ENCODE results near the gene SLC1A3. TPM values are rescaled to one million over a fixed set of nuclear protein-coding genes. Genes with fewer than 3 reads are reported as not detected.

SLC1A3 gene
- total RNA-seq, 1 experiment from 2014 or later, result 6.0 TPM

DNA sequence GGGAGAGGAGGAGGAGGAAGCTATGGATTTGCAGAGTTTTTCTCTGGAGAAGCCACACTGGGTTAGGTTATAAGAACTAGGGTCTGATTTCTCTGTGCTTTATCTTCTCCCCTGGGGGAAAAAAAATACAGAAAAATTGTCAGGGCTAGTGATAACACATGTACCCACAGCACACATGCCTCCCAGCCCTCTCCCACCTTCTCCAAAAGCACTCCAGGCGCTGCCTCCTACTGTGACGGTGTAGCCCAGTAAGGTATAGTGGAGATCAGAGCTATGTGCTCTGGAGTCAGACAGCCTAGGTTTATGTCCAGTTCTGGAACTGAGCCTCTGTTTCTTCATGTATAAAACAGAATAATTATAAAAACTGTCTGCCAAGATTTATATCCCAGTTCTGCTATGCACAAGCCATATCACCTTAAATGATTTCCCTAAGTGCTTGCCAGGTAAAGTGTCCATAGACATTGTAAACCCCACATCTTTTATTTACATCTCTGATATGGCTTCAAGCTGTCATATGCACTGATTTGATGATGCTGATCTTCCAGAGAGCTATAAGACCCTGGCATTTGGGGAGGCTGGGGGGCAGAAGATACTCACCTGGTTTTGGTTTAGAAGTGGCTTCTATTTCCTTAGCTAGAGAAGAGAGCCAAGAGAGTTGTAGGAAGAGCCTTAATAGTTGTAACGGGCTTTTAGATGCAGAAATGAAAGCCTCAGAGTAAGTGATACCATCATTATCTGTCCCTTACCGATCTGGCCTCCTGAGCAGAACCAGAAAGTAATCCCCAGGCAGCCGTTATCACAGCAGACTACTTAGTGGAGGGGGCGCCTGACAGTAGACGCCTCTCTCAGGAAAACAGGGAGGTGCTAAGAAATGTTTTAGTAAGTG, 7.6 kb downstream of the SLC1A3 start:
- Mint-ChIP-seq H3K27ac (ENCODE audit: unreplicated experiment) (no peak overlapping the region), H3K4me3 (ENCODE audit: low read depth, unreplicated experiment) (no peak overlapping the region), H3K9me3 (ENCODE audit: low read depth, unreplicated experiment) (no peaks in the 10 kb centered on the region), H3K36me3 (ENCODE audit: insufficient read depth, unreplicated experiment) (no peaks in the 10 kb centered on the region), H3K27me3 (ENCODE audit: unreplicated experiment) (no peaks in the 10 kb centered on the region), H3K4me1 (ENCODE audit: low read depth, unreplicated experiment) (peaks cover 9% of the 10 kb centered on the region)
- CTCF ChIA-PET, result no interaction called here
- intact Hi-C loops (cut with micrococcal nuclease; ENCODE audit: unreplicated experiment), result no loop called here
- BruUV-seq (replicated peaks), result no TSS peak
- no peak for DNase-seq
- TF ChIP-seq CTCF (IDR thresholded peaks at IDR 0.05; ENCODE audit: unreplicated experiment), result no peak

DNA sequence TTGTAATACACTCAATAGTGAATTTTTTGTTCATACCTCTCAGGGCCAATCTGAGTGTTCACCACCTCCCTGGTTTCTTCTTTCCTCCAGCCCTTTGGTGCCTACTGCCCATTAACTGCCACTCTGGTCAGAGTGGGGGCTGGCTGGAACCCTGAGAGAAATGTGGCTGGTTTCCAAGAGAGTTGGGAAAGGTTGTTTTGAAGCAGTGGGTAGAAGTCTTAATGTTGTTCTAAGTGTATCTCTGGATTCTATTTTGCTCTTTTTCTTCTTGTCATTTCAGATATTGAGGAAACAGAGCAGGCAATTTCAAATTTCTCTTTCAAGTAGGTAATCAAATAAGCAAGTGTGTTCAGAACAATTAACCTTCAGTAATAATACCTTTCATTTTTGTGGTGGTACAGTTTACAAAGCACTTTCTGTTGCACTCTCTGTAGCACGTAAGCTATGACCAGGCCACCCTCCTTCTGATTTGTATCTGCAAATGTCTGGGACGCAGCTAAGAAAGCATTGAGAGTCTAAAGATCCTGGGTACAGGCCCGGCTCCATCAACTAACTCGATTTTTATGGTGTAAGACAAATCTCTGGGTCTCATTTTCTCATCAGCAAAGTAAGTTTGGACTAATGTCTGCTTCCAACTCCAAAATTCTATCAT, 8.4 kb downstream of the SLC1A3 start:
- H3K36me3 Mint-ChIP-seq (ENCODE audit: insufficient read depth, unreplicated experiment), result no peaks in the 10 kb centered on the region

DNA sequence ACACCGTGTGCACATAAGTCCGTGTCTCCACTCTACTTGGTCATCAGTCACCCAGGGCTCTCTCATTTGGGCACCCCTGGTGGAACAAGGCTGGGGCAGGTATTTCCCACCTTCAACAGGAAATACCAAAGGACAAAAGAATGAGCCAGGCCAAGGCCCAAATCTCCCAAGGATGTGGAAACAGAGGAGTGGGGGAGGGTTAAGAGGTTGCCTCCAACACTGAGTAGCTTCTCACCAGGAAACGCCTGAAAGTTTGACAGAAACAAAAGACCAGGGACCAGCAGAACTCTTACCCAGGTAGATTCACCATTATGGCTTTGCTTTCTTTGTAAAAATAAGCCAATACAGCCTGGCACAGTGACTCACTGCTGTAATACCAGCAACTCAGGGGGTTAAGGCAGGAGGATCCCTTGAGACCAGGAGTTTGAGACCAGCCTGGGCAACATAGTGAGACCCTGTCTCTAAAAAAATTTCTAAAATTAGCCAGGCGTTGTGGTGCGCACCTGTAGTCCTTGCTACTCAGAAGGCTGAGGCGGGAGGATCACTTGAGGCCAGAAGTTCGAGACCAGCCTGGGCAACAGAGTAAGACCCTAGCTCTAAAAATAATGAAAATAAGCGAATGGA, 12.7 kb downstream of the SLC1A3 start:
- no peak overlapping the region for H3K4me3 Mint-ChIP-seq (ENCODE audit: low read depth, unreplicated experiment)
- H3K4me1 Mint-ChIP-seq (ENCODE audit: low read depth, unreplicated experiment), result no peaks in the 10 kb centered on the region
- DNase-seq, result no peak
- H3K9me3 Mint-ChIP-seq (ENCODE audit: low read depth, unreplicated experiment), result no peaks in the 10 kb centered on the region
- CTCF ChIA-PET, result no interaction called here
- no peaks in the 10 kb centered on the region for H3K36me3 Mint-ChIP-seq (ENCODE audit: insufficient read depth, unreplicated experiment)
- BruUV-seq (replicated peaks), result no TSS peak
- no peak for TF ChIP-seq CTCF (IDR thresholded peaks at IDR 0.05; ENCODE audit: unreplicated experiment)
- H3K27ac Mint-ChIP-seq (ENCODE audit: unreplicated experiment), result no peak overlapping the region
- no peaks in the 10 kb centered on the region for H3K27me3 Mint-ChIP-seq (ENCODE audit: unreplicated experiment)
- intact Hi-C loops (cut with micrococcal nuclease; ENCODE audit: unreplicated experiment), result no loop called here

More for the DNA sequence above, 8.4 kb downstream of the SLC1A3 start:
- BruUV-seq (replicated peaks), result no TSS peak
- CTCF ChIA-PET, result interaction anchor here (0.5 kb wide), 1 partner anchor 9 kb away, joined by 3 read pairs; no protein-coding TSS in a partner anchor
- Mint-ChIP-seq H3K9me3 (ENCODE audit: low read depth, unreplicated experiment) (no peaks in the 10 kb centered on the region), H3K4me3 (ENCODE audit: low read depth, unreplicated experiment) (no peak overlapping the region), H3K4me1 (ENCODE audit: low read depth, unreplicated experiment) (peaks cover 9% of the 10 kb centered on the region), H3K27ac (ENCODE audit: unreplicated experiment) (no peak overlapping the region), H3K27me3 (ENCODE audit: unreplicated experiment) (no peaks in the 10 kb centered on the region)
- DNase-seq, result no peak
- intact Hi-C loops (cut with micrococcal nuclease; ENCODE audit: unreplicated experiment), result no loop called here
- no peak for TF ChIP-seq CTCF (IDR thresholded peaks at IDR 0.05; ENCODE audit: unreplicated experiment)

GRCh38 chr5:36621985-36622384, 15.6 kb downstream of the SLC1A3 start:
- H3K4me1 Mint-ChIP-seq (ENCODE audit: low read depth, unreplicated experiment), result no peaks in the 10 kb centered on the region
- no peaks in the 10 kb centered on the region for H3K27me3 Mint-ChIP-seq (ENCODE audit: unreplicated experiment)
- no TSS peak for BruUV-seq (replicated peaks)
- intact Hi-C loops (cut with micrococcal nuclease; ENCODE audit: unreplicated experiment), result no loop called here
- no peak for DNase-seq
- no peak overlapping the region for H3K4me3 Mint-ChIP-seq (ENCODE audit: low read depth, unreplicated experiment)
- no peak overlapping the region for H3K27ac Mint-ChIP-seq (ENCODE audit: unreplicated experiment)
- CTCF ChIA-PET, result interaction anchor here (0.8 kb wide), 1 partner anchor 29 kb away, joined by 4 read pairs; no protein-coding TSS in a partner anchor
- TF ChIP-seq CTCF (IDR thresholded peaks at IDR 0.05; ENCODE audit: unreplicated experiment), result no peak
- H3K9me3 Mint-ChIP-seq (ENCODE audit: low read depth, unreplicated experiment), result no peaks in the 10 kb centered on the region
- H3K36me3 Mint-ChIP-seq (ENCODE audit: insufficient read depth, unreplicated experiment), result no peaks in the 10 kb centered on the region
